Peyer's patch (tissue), 4 donors: ENCODE results near the gene TEAD3.

Experiments used
- POLR2A ChIP-seq, 2 donors: fragments of 450-650 bp; IDR thresholded peaks; one replicate each; pipeline ENCODE4 v1.5.1; 2017; ENCODE audit warnings: antibody characterized with exemption in 2 of 2, mild to moderate bottlenecking in 2 of 2, moderate library complexity in 2 of 2
- TF ChIP-seq, protein P1 (sequence below), 6 experiments: fragments of 450-650 bp in 4 of 6; fragments of 200-600 bp in 2 of 6; sonication (generic) in 1 of 6; IDR thresholded peaks; one replicate each; pipeline ENCODE4 v1.5.1; 2017 to 2019; ENCODE audit warnings: antibody characterized with exemption in 6 of 6, mild to moderate bottlenecking in 3 of 6, moderate library complexity in 1 of 6

GRCh38 chr6:35474131-35474941 lies 22.5 kb downstream of the TEAD3 start:
- TF ChIP-seq, protein P1, sequence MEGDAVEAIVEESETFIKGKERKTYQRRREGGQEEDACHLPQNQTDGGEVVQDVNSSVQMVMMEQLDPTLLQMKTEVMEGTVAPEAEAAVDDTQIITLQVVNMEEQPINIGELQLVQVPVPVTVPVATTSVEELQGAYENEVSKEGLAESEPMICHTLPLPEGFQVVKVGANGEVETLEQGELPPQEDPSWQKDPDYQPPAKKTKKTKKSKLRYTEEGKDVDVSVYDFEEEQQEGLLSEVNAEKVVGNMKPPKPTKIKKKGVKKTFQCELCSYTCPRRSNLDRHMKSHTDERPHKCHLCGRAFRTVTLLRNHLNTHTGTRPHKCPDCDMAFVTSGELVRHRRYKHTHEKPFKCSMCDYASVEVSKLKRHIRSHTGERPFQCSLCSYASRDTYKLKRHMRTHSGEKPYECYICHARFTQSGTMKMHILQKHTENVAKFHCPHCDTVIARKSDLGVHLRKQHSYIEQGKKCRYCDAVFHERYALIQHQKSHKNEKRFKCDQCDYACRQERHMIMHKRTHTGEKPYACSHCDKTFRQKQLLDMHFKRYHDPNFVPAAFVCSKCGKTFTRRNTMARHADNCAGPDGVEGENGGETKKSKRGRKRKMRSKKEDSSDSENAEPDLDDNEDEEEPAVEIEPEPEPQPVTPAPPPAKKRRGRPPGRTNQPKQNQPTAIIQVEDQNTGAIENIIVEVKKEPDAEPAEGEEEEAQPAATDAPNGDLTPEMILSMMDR (IDR thresholded peaks at IDR 0.05), result no peak
- no peak for TF ChIP-seq POLR2A (IDR thresholded peaks at IDR 0.05)
